ENCODE results near the gene SESN1. TPM values are rescaled to one million over a fixed set of nuclear protein-coding genes. Genes with fewer than 3 reads are reported as not detected.
"Not testable (repeated sequence)": the region's sequence is repeated elsewhere in the genome, so short reads cannot be mapped to it uniquely, and the experiment has no call there.

Gene SESN1
- total RNA-seq, 1 donor from 2014 or later, result 40.8 TPM

GRCh38 chr6:108983151-108983550 lies 111.5 kb downstream of the SESN1 start:
- no peak for DNase-seq (ENCODE audit: low spot score)
- H3K4me1 Mint-ChIP-seq, result no peaks in the 10 kb centered on the region

GRCh38 chr6:108982154-108983113 lies 112.2 kb downstream of the SESN1 start:
- Histone ChIP-seq H3K9ac (no peak overlapping the region), H3K27me3 (no peaks in the 10 kb centered on the region), H3K4me1 (no peaks in the 10 kb centered on the region), H3K27ac (no peak overlapping the region), H2AFZ (replicated peaks) (no peak overlapping the region), H4K20me1 (ENCODE audit: low read depth) (no peaks in the 10 kb centered on the region), H3K4me2 (no peak overlapping the region), H3K36me3 (no peaks in the 10 kb centered on the region), H3F3A (ENCODE audit: low read depth) (no peaks in the 10 kb centered on the region), H3K79me2 (ENCODE audit: low read depth) (no peaks in the 10 kb centered on the region), H3K9me3 (ENCODE audit: low read depth) (no peaks in the 10 kb centered on the region), H3K4me3 (no peak overlapping the region)
- Mint-ChIP-seq H3K4me3 (no peak overlapping the region), H3K27ac (no peak overlapping the region), H3K27me3 (ENCODE audit: insufficient read depth, low read depth) (no peaks in the 10 kb centered on the region), H3K36me3 (peaks cover 9% of the 10 kb centered on the region), H3K4me1 (no peaks in the 10 kb centered on the region), H3K9me3 (peaks cover 10% of the 10 kb centered on the region)
- TF ChIP-seq CTCF (IDR thresholded peaks at IDR 0.05), result no peak
- no peak for TF ChIP-seq EZH2phosphoT487 (IDR thresholded peaks at IDR 0.05)
- TF ChIP-seq EZH2 (IDR thresholded peaks at IDR 0.05), result no peak
- no peak for DNase-seq (ENCODE audit: low spot score)

More at GRCh38 chr6:108983151-108983550, 111.5 kb downstream of the SESN1 start:
- Histone ChIP-seq H3F3A (ENCODE audit: low read depth) (no peaks in the 10 kb centered on the region), H3K36me3 (no peaks in the 10 kb centered on the region), H3K9me3 (ENCODE audit: low read depth) (no peaks in the 10 kb centered on the region), H3K27me3 (no peaks in the 10 kb centered on the region), H4K20me1 (ENCODE audit: low read depth) (no peaks in the 10 kb centered on the region), H3K4me2 (no peak overlapping the region), H3K27ac (no peak overlapping the region), H3K9ac (no peak overlapping the region), H3K4me3 (no peak overlapping the region), H3K79me2 (ENCODE audit: low read depth) (no peaks in the 10 kb centered on the region), H2AFZ (replicated peaks) (no peak overlapping the region), H3K4me1 (no peaks in the 10 kb centered on the region)
- Mint-ChIP-seq H3K27me3 (ENCODE audit: insufficient read depth, low read depth) (no peaks in the 10 kb centered on the region), H3K4me3 (no peak overlapping the region), H3K9me3 (peaks cover 7% of the 10 kb centered on the region), H3K36me3 (peaks cover 12% of the 10 kb centered on the region), H3K27ac (no peak overlapping the region)
- TF ChIP-seq CTCF (IDR thresholded peaks at IDR 0.05) (no peak), EZH2phosphoT487 (IDR thresholded peaks at IDR 0.05) (no peak), EZH2 (IDR thresholded peaks at IDR 0.05) (no peak)

- H3K9ac ChIP-seq; H2AFZ ChIP-seq (replicated peaks); H3F3A ChIP-seq (ENCODE audit: low read depth); H3K79me2 ChIP-seq (ENCODE audit: low read depth); H3K36me3 ChIP-seq; DNase-seq (ENCODE audit: low spot score); H3K4me3 Mint-ChIP-seq; H3K4me1 Mint-ChIP-seq; H3K27me3 Mint-ChIP-seq (ENCODE audit: insufficient read depth, low read depth); H3K4me3 ChIP-seq; H3K27ac ChIP-seq; H4K20me1 ChIP-seq (ENCODE audit: low read depth); H3K27ac Mint-ChIP-seq; H3K4me1 ChIP-seq; H3K4me2 ChIP-seq; H3K27me3 ChIP-seq; H3K9me3 ChIP-seq (ENCODE audit: low read depth): not testable (repeated sequence)
- H3K36me3 Mint-ChIP-seq, result peaks cover 14% of the 10 kb centered on the region
- H3K9me3 Mint-ChIP-seq, result peaks cover 22% of the 10 kb centered on the region
Observed at GRCh38 chr6:108978638-108979037, 116.0 kb downstream of the SESN1 start.

GRCh38 chr6:108974201-108974600 lies 120.4 kb downstream of the SESN1 start:
- no peak overlapping the region for H3K4me2 ChIP-seq
- H3K4me1 Mint-ChIP-seq, result no peaks in the 10 kb centered on the region
- H3K27me3 ChIP-seq, result no peaks in the 10 kb centered on the region
- no peak overlapping the region for H3K4me3 ChIP-seq
- no peak overlapping the region for H3K4me3 Mint-ChIP-seq
- TF ChIP-seq EZH2phosphoT487 (IDR thresholded peaks at IDR 0.05), result no peak
- TF ChIP-seq EZH2 (IDR thresholded peaks at IDR 0.05), result no peak
- H3K9me3 ChIP-seq (ENCODE audit: low read depth), result no peaks in the 10 kb centered on the region
- no peaks in the 10 kb centered on the region for H3K79me2 ChIP-seq (ENCODE audit: low read depth)
- H3K27me3 Mint-ChIP-seq (ENCODE audit: insufficient read depth, low read depth), result no peaks in the 10 kb centered on the region
- no peak overlapping the region for H2AFZ ChIP-seq (replicated peaks)
- H3K9ac ChIP-seq, result no peak overlapping the region
- no peak overlapping the region for H3K27ac Mint-ChIP-seq
- H3K4me1 ChIP-seq, result no peaks in the 10 kb centered on the region
- H3K27ac ChIP-seq, result no peak overlapping the region
- H3K36me3 ChIP-seq, result no peaks in the 10 kb centered on the region
- no peak for DNase-seq (ENCODE audit: low spot score)
- no peaks in the 10 kb centered on the region for H3F3A ChIP-seq (ENCODE audit: low read depth)
- peaks cover 15% of the 10 kb centered on the region for H3K9me3 Mint-ChIP-seq
- H3K36me3 Mint-ChIP-seq, result peaks cover 8% of the 10 kb centered on the region
- H4K20me1 ChIP-seq (ENCODE audit: low read depth), result no peaks in the 10 kb centered on the region

Data from neural progenitor cell (in vitro differentiated cells).